K562 (cell line): ENCODE measurements around the gene SMG1.
"Not testable (repeated sequence)": the region's sequence is repeated elsewhere in the genome, so short reads cannot be mapped to it uniquely, and the experiment has no call there.

Experiments
- CBFB ChIP-seq: sonication (generic); formaldehyde crosslinking; IDR thresholded peaks from 2 replicates; pipeline ENCODE4 v1.4.0; 2020; ENCODE audit warnings: mild to moderate bottlenecking, missing genetic modification reagents
- CTCF ChIP-seq, 3 experiments: IDR thresholded peaks in 2 of 3; conservative IDR thresholded peaks in 1 of 3; 2 replicates each; pipeline ENCODE4 v1.5.1; 2011 to 2012; ENCODE audit warnings: low read length in 3 of 3, mild to moderate bottlenecking in 3 of 3, control low read depth in 2 of 3, improper control_type of control experiment in 1 of 3, inconsistent platforms in 1 of 3, low read depth in 1 of 3, mixed read lengths in 1 of 3, moderate library complexity in 1 of 3; ENCODE audit not compliant: insufficient read depth in 2 of 3
- MAFF ChIP-seq: IDR thresholded peaks from 2 replicates; pipeline ENCODE4 v1.6.1; 2012; ENCODE audit warnings: low read length, improper control_type of control experiment
- NFE2L1 ChIP-seq: fragments of 450-650 bp; IDR thresholded peaks from 2 replicates; pipeline ENCODE4 v1.6.1; 2016; ENCODE audit warnings: missing genetic modification characterization, low read depth, mild to moderate bottlenecking, missing compliant biosample characterization, moderate library complexity, borderline replicate concordance
- NR2C1 ChIP-seq, 2 experiments: fragments of 450-650 bp; IDR thresholded peaks; 2 replicates each; pipeline ENCODE4 v1.6.1; 2017; ENCODE audit warnings: mild to moderate bottlenecking in 2 of 2, antibody characterized with exemption in 1 of 2, inconsistent platforms in 1 of 2, missing compliant biosample characterization in 1 of 2, missing genetic modification characterization in 1 of 2
- TGIF2 ChIP-seq: sonication (generic); formaldehyde crosslinking; IDR thresholded peaks from 2 replicates; pipeline ENCODE4 v1.8.1; 2022; ENCODE audit warnings: mild to moderate bottlenecking, missing genetic modification reagents, moderate library complexity
- ZBTB33 ChIP-seq: sonication (generic); formaldehyde crosslinking; IDR thresholded peaks from 2 replicates; pipeline ENCODE4 v1.8.1; 2023; ENCODE audit warnings: mild to moderate bottlenecking, missing genetic modification reagents
- ZNF12 ChIP-seq: sonication (generic); formaldehyde crosslinking; IDR thresholded peaks from 2 replicates; pipeline ENCODE4 v1.4.0; 2020; ENCODE audit warnings: mild to moderate bottlenecking, missing genetic modification reagents
- TF ChIP-seq, protein P1 (sequence below): fragments of 450-650 bp; formaldehyde crosslinking; IDR thresholded peaks from 2 replicates; pipeline ENCODE4 v1.4.0; 2022; ENCODE audit warnings: missing genetic modification characterization
- TF ChIP-seq, protein P2 (sequence below): sonication (generic); formaldehyde crosslinking; IDR thresholded peaks from 2 replicates; pipeline ENCODE4 v1.9.0; 2022; ENCODE audit warnings: mild to moderate bottlenecking, missing genetic modification reagents

DNA sequence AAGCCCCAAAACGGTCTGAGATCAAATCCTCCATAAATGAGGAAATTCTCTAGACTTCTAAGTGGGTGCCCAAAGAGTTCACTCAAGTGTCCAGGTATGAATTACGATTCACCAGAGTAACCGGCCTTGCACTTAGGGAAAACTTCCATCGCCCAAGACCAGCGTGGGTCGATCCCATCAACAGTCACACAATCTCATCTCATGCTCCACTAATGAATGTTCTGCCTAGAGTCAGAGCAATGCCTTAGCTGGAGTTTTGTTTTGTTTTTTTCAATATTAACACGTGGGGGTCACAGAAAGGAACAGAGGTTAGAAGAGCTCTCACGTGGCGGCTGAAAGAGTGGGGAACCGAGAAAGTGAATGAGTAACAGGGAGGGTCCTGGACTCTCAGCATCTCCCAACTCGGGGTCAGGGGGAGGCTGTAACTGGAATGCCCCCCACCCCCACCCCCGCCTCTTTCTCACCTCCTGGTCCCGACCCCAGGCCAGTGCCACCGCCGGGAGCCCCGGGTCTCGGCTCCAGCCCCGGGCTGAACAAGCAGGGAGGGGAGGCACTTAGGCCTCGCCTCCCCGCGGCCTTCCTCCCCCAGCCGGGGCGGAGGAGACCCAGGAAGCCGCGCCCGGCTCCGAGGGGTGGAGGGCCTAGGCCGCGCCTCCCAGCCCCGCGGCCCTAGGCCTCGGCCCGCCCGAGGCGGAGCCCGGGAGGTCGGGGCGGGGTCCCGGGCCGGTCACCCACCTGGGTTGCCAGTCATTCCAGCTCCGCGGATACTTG is 808 bp downstream of the SMG1 start:
- not testable (repeated sequence) for TF ChIP-seq CTCF (IDR thresholded peaks at IDR 0.05 in 2 of 3, conservative IDR thresholded peaks at IDR 0.05 in 1 of 3; ENCODE audit: insufficient read depth in 2 of 3, low read depth in 1 of 3, low read length in 3 of 3); NFE2L1 (tag); CBFB (CRISPR knock-in tag); MAFF; NR2C1 (IDR thresholded peaks at IDR 0.05); NR2C1 (tag; IDR thresholded peaks at IDR 0.05); ZBTB33; TGIF2 (CRISPR knock-in tag); ZNF12
- TF ChIP-seq, protein P1, sequence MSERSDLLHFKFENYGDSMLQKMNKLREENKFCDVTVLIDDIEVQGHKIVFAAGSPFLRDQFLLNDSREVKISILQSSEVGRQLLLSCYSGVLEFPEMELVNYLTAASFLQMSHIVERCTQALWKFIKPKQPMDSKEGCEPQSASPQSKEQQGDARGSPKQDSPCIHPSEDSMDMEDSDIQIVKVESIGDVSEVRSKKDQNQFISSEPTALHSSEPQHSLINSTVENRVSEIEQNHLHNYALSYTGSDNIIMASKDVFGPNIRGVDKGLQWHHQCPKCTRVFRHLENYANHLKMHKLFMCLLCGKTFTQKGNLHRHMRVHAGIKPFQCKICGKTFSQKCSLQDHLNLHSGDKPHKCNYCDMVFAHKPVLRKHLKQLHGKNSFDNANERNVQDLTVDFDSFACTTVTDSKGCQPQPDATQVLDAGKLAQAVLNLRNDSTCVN: not testable (repeated sequence)
- TF ChIP-seq, protein P2, sequence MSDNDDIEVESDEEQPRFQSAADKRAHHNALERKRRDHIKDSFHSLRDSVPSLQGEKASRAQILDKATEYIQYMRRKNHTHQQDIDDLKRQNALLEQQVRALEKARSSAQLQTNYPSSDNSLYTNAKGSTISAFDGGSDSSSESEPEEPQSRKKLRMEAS (CRISPR knock-in tag): not testable (repeated sequence)
